Ramos (cell line): ENCODE results near the gene MRI1.

ENCODE experiments used
- in situ Hi-C: fragments of 300-500 bp; cut with MboI; formaldehyde crosslinking; loops from one replicate; pipeline ENCODE4 v1.14.3; 2022; ENCODE audit warnings: low sequenced_read_pairs; ENCODE audit not compliant: unreplicated experiment

MRI1 gene

DNA sequence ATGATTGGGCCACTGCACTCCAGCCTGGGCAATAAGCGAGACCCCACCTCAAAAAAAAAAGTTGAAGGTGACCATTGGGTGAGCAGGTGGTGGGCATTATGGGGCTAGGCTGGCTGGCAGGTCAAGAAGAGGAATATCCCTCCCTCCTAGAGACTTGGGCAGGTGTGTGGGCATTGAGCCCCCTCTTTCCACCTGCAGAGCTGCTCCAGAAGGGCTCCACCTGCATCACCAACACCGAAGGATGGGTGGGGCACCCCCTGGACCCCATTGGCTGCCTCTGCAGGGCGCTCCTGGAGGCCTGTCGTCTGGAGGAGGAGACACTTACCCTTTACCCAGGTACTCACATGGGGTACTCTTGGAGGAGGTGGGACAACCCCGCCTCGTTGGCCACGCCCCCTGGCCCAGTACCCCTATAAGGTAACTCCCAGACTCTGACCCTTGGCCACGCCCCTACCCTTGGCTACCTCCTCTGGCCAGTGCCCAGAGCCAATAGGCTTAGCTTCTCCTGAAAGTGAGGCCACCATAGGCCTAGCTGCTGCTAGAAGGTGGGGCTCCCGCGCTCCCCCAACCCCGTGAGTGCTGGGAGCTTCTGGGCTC lies 52.8 kb downstream of the MRI1 start:
- in situ Hi-C loops, result no loop called here

DNA sequence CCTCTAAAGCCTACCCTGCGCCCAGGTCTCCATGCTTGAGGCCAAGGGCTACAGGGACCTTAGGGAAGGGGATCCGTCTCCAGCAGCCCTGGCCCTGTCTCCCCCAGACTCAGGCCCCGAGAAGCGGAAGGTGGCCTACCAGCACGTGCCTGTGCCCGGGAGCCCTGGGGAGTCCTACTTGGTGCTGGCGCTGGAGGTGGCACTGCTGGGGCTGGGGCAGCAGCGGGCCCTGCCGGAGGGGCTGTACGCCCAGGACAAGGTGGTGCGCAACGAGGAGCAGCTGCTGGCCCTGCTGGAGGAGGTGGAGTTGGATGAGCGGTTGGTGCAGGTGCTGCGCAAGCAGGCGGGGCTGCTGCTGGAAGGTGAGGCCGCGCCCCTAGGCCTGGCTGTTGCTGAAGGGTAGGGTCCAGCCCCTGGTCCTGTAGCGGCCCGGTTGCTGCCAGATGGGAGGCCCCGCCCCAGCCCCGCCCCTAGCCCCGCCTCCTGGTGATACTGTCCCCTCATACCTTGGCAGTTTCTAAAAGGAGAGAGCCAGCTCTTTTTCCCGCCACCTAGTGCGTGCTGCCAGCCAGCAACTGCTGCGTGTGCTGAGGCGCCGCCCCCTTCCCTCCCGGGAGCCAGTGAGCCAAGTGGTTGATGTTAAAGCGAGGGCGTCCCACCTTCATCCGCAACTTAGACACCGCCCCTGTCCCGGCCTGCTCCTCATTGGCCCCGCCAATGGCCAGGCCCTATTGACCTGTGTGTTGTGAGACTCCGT lies 53.5 kb downstream of the MRI1 start:
- in situ Hi-C loops, result no loop called here

DNA sequence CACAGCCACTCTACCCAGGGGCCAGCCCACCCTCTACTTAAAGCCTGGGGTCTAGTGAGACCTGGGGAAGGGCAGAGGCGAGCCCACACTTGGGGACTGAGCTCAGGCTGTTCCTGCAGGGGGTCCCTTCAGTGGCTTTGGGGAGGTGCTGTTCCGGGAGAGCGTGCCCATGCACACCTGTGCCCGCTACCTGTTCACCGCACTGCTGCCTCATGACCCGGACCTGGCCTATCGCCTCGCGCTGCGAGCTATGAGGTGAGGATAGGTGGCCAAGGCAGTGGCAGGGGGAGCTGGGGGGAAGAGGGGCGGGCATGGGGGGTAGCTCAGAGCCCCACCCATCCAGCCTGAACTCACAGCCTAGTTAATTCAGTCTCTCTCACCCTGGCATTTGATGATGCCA lies 54.9 kb downstream of the MRI1 start:
- in situ Hi-C loops, result no loop called here

DNA sequence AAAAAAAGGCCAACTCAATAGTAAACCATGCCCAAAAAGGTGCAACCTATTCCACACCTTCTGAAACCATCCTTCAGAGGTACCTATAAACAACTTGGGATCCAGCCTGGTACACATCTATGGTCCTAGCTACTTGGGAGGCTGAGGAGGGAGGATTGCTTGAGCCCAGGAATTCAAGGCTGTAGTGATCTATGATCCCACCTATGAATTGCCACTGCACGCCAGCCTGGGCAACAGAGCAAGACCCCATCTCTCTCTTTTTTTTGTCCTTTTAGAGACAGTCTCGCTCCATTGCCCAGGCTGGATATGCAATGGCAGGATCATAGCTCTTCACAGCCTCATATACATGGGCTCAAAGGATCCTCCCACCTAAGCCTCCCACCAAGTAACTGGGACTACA lies 57.0 kb downstream of the MRI1 start:
- in situ Hi-C loops, result no loop called here

DNA sequence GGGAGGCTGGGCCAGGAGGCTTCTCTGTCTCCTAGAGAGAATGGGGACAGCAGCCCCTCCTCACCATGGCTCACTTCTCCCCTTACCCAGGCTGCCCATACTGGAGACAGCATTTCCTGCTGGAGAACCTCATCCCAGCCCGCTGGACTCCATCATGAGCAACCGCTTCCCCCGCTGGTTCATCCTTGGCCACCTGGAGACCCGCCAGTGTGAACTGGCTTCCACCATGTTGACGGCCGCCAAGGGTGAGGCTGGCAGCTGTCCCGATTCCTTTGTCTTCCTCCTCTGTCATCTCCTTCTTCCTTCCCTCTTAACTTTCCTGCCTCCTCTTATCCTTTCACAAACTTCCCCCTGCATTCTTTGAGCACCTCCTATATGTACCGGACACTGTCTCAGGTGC lies 58.9 kb downstream of the MRI1 start:
- in situ Hi-C loops, result no loop called here
